OCI-LY3 (cell line): ENCODE measurements around the gene SULT2B1.
A peak's percentile ranks its signal among the peaks of the same experiment; 100 is the strongest.

ENCODE experiments used
- H2AFZ ChIP-seq: fragments of 200-600, 300-600 bp; shearing (Covaris generic); 2 replicates; pipeline ENCODE4 v1.6.0; 2014; ENCODE audit warnings: antibody characterized with exemption, low read depth, low read length
- H3K27ac ChIP-seq: fragments of 200-600, 300-600 bp; sonication (generic); 2 replicates; pipeline ENCODE4 v1.5.1; 2014; ENCODE audit warnings: mild to moderate bottlenecking, low read length, moderate library complexity, mixed read lengths
- H3K27me3 ChIP-seq: fragments of 200-600, 300-600 bp; sonication (generic); 2 replicates; pipeline ENCODE4 v1.6.1; 2014; ENCODE audit warnings: low read depth, low read length, mixed read lengths
- H3K36me3 ChIP-seq: fragments of 200-600, 300-600 bp; sonication (generic); replicated peaks from 2 replicates; pipeline ENCODE3; 2014; ENCODE audit warnings: low read depth, low read length, mixed read lengths
- H3K4me1 ChIP-seq: fragments of 300-600, 200-600 bp; sonication (generic); 2 replicates; pipeline ENCODE4 v1.6.1; 2014; ENCODE audit warnings: low read length, mixed read lengths
- H3K4me2 ChIP-seq: fragments of 200-600, 300-600 bp; sonication (generic); 2 replicates; pipeline ENCODE4 v1.6.1; 2014; ENCODE audit warnings: low read length, mixed read lengths
- H3K4me3 ChIP-seq: fragments of 300-600, 200-600 bp; sonication (generic); 2 replicates; pipeline ENCODE4 v1.5.1; 2014; ENCODE audit warnings: antibody characterized with exemption, mild to moderate bottlenecking, low read length, moderate library complexity
- H3K79me2 ChIP-seq: fragments of 300-600, 200-600 bp; shearing (Covaris generic); 2 replicates; pipeline ENCODE4 v1.6.1; 2014; ENCODE audit warnings: mild to moderate bottlenecking, low read length, mixed read lengths
- H3K9ac ChIP-seq: fragments of 300-600, 200-600 bp; shearing (Covaris generic); 2 replicates; pipeline ENCODE4 v1.6.0; 2014; ENCODE audit warnings: mild to moderate bottlenecking, low read length, moderate library complexity
- H3K9me3 ChIP-seq: fragments of 200-600, 300-600 bp; shearing (Covaris generic); 2 replicates; pipeline ENCODE4 v1.6.1; 2014; ENCODE audit warnings: low read length, mixed read lengths; ENCODE audit not compliant: insufficient read depth
- H4K20me1 ChIP-seq: fragments of 200-600, 300-600 bp; sonication (generic); 2 replicates; pipeline ENCODE4 v1.6.1; 2016; ENCODE audit warnings: low read length, mixed read lengths; ENCODE audit not compliant: insufficient read depth
- EZH2phosphoT487 ChIP-seq: fragments of 200-600 bp; shearing (Covaris generic); IDR thresholded peaks from 2 replicates; pipeline ENCODE4 v1.6.1; 2018; ENCODE audit warnings: antibody characterized with exemption, mixed run types, low read depth
- TF ChIP-seq, protein P1 (sequence below): fragments of 200-600, 300-600 bp; sonication (generic); IDR thresholded peaks from 2 replicates; pipeline ENCODE4 v1.5.1; 2014; ENCODE audit warnings: antibody characterized with exemption, low read length, low read depth

The SULT2B1 gene

GRCh38 chr19:48644839-48645619, 93.1 kb downstream of the SULT2B1 start:
- Histone ChIP-seq H3K4me2 (peak overlapping the region; percentile 99), H3K36me3 (no peaks in the 10 kb centered on the region), H3K27me3 (0 out of 2 replicates have a peak, but pooled peaks cover 4% of the 10 kb centered on the region), H4K20me1 (no peaks in the 10 kb centered on the region), H3K27ac (no peak overlapping the region), H3K9ac (peak overlapping the region; percentile 60), H3K9me3 (no peaks in the 10 kb centered on the region), H2AFZ (peak overlapping the region; percentile 90; the same call in 1 of the 2 replicates), H3K79me2 (no peaks in the 10 kb centered on the region), H3K4me3 (peak overlapping the region; percentile 81), H3K4me1 (peaks cover 8% of the 10 kb centered on the region)
- TF ChIP-seq, protein P1, sequence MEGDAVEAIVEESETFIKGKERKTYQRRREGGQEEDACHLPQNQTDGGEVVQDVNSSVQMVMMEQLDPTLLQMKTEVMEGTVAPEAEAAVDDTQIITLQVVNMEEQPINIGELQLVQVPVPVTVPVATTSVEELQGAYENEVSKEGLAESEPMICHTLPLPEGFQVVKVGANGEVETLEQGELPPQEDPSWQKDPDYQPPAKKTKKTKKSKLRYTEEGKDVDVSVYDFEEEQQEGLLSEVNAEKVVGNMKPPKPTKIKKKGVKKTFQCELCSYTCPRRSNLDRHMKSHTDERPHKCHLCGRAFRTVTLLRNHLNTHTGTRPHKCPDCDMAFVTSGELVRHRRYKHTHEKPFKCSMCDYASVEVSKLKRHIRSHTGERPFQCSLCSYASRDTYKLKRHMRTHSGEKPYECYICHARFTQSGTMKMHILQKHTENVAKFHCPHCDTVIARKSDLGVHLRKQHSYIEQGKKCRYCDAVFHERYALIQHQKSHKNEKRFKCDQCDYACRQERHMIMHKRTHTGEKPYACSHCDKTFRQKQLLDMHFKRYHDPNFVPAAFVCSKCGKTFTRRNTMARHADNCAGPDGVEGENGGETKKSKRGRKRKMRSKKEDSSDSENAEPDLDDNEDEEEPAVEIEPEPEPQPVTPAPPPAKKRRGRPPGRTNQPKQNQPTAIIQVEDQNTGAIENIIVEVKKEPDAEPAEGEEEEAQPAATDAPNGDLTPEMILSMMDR, result no peak

DNA sequence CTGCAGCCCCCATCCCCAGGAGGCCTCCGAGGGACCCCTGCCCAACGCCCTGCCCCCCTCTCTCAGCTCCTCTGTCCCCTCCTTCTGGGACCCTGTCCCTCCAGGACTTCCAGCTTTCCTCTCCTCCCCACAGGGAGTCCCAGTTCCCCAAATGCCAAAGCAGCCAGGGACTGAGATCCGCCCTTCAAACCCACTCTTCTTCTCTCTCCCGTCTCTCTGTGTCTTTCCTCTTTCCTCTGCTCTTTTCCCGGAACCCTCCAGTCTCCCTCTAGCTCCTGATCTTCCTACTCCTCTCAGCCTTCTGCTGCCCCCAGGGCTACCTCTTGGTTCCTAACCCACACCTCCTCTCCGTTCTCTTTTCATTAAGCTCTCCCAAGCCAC, 93.6 kb downstream of the SULT2B1 start:
- H3K4me2 ChIP-seq, result peak overlapping the region; percentile 99
- H3K9me3 ChIP-seq, result no peaks in the 10 kb centered on the region
- H3K4me3 ChIP-seq, result peak overlapping the region; percentile 81
- H2AFZ ChIP-seq, result peak overlapping the region; percentile 90
- H3K27ac ChIP-seq, result no peak overlapping the region
- H3K79me2 ChIP-seq, result no peaks in the 10 kb centered on the region
- H3K4me1 ChIP-seq, result peaks cover 8% of the 10 kb centered on the region
- H4K20me1 ChIP-seq, result no peaks in the 10 kb centered on the region
- H3K9ac ChIP-seq, result peak overlapping the region; percentile 60
- H3K36me3 ChIP-seq, result no peaks in the 10 kb centered on the region
- 0 out of 2 replicates have a peak, but pooled peaks cover 4% of the 10 kb centered on the region for H3K27me3 ChIP-seq
- no peak for TF ChIP-seq EZH2phosphoT487
- TF ChIP-seq, protein P1, result no peak

DNA sequence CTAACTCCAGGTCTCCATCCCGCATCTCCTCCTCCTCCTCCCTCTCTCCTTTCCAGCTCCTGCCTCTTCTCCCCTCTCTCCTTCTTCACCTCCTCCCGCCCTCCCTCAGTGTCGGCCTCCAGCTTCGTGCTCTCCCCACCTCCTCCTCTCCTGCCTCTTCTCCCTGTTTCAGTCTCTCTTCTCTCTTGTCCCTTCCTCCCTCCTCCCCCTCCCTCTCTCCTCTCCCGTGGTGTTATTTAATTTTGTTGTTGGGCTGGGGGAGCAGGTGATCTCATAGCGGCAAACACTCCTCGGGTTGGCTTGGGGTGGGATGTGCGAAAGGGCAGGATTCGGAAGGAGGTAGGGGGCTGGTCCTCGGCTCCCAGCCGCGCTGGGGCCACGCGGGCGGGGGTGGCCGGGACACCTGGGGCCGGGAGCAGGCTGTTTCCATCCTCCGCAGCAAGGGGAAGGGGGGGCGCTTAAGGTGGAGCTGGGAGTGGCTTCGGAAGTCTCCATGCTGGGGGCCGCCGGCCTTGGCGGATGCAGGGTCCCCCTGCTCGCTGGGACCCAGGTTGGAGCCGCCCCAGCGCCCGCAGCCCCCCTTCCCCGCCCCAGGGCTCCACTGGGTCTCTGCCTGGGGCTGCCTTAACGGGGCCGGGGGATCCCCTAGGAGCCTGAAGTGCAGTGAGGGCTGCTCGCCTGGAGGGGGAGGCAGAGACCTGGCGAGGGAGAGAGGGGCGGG, 94.2 kb downstream of the SULT2B1 start, which contains the start of gene CA11:
CA11 (minus strand) TSS at position 187 of the 721 bp plus-strand sequence. CDS start 555 bp downstream, outside the sequence.
- Histone ChIP-seq H4K20me1 (no peaks in the 10 kb centered on the region), H3K9ac (peak within 1 kb of the TSS; percentile 60), H3K27ac (peak within 1 kb of the TSS; percentile 16), H2AFZ (peak within 1 kb of the TSS; percentile 90), H3K79me2 (no peaks in the 10 kb centered on the region), H3K36me3 (no peaks in the 10 kb centered on the region), H3K9me3 (no peaks in the 10 kb centered on the region), H3K4me2 (peak within 1 kb of the TSS; percentile 99), H3K27me3 (0 out of 2 replicates have a peak, but pooled peaks cover 4% of the 10 kb centered on the region), H3K4me3 (peak within 1 kb of the TSS; percentile 81), H3K4me1 (peaks cover 8% of the 10 kb centered on the region)
- TF ChIP-seq, protein P1, result peak; percentile 87
- TF ChIP-seq EZH2phosphoT487, result no peak

DNA sequence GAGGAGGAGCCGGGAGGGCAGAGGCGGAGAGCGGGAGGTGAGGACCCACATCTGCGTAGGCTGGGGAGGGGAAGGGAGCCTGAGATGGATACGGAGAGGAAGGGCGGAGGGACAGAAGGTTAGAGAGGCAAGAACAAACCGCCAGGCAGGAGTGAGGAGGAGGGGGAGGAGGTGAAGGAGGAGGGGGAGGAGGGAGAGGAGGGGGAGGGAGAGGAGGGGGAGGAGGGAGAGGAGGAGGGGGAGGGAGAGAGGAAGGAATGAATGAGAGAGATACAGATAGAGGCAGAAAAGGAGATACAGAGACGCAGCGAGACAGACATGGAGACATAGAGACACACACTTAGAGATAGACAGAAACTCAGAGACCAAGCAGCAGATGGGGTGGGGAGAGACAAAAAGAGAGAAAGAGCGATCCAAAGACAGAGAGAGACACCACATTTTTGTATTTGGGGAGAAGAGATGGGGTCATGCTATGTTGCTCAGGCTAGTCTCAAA, 94.8 kb downstream of the SULT2B1 start:
- Histone ChIP-seq H4K20me1 (no peaks in the 10 kb centered on the region), H3K9me3 (no peaks in the 10 kb centered on the region), H2AFZ (no peak overlapping the region), H3K27ac (no peak overlapping the region), H3K27me3 (0 out of 2 replicates have a peak, but pooled peaks cover 4% of the 10 kb centered on the region), H3K4me1 (peaks cover 8% of the 10 kb centered on the region), H3K4me3 (peak overlapping the region; percentile 81), H3K36me3 (no peaks in the 10 kb centered on the region), H3K79me2 (no peaks in the 10 kb centered on the region), H3K4me2 (peak overlapping the region; percentile 99), H3K9ac (peak overlapping the region; percentile 2; the same call in 1 of the 2 replicates)
- no peak for TF ChIP-seq EZH2phosphoT487
- TF ChIP-seq, protein P1, result no peak
